Ectodermal cell (in vitro differentiated cells): ENCODE data around the gene TMEM135. TPM values are rescaled to one million over a fixed set of nuclear protein-coding genes. Genes with fewer than 3 reads are reported as not detected.
A peak's percentile ranks its signal among the peaks of the same experiment; 100 is the strongest.
"Not testable (repeated sequence)": the region's sequence is repeated elsewhere in the genome, so short reads cannot be mapped to it uniquely, and the experiment has no call there.

Experiments used
- H3K27ac ChIP-seq: 2 replicates; pipeline ENCODE4 v1.7.0; 2013; ENCODE audit warnings: mild to moderate bottlenecking, low read depth, low read length; ENCODE audit not compliant: insufficient read depth, poor library complexity, severe bottlenecking
- H3K27me3 ChIP-seq: 2 replicates; pipeline ENCODE4 v1.7.0; 2013; ENCODE audit warnings: mild to moderate bottlenecking, low read length; ENCODE audit not compliant: insufficient read depth, control insufficient read depth, poor library complexity, severe bottlenecking
- H3K36me3 ChIP-seq: one replicate; pipeline ENCODE4 v1.7.0; 2013; ENCODE audit warnings: low read length; ENCODE audit not compliant: control insufficient read depth, insufficient read depth
- H3K4me1 ChIP-seq: one replicate; pipeline ENCODE4 v1.7.0; 2013; ENCODE audit warnings: low read length; ENCODE audit not compliant: control insufficient read depth, insufficient read depth
- H3K4me3 ChIP-seq: 2 replicates; pipeline ENCODE4 v1.7.0; 2013; ENCODE audit warnings: low read depth, low read length, control low read depth; ENCODE audit not compliant: insufficient read depth
- H3K9me3 ChIP-seq: 2 replicates; pipeline ENCODE4 v1.7.0; 2013; ENCODE audit warnings: mild to moderate bottlenecking, low read length, moderate library complexity; ENCODE audit not compliant: control insufficient read depth
- WGBS, 2 experiments: methylation state at CpG; one replicate each; pipeline ENCODE4 v1.1.7; 2013; ENCODE audit warnings: missing lambda C conversion rate in 2 of 2; 5-methylcytosine and 5-hydroxymethylcytosine counted together
- polyA plus RNA-seq, 4 experiments: library from polyadenylated mRNA; stranded (reverse); fragments of 50-300 nt; gene quantifications; one replicate each; pipeline ENCODE4 v1.2.3, GENCODE V29; 2013

Gene TMEM135
- polyA plus RNA-seq (2013, experiment 1 of 4) = 25.6 TPM
- 35.8 TPM for polyA plus RNA-seq (2013, experiment 2 of 4)
- 23.9 TPM for polyA plus RNA-seq (2013, experiment 3 of 4)
- 23.2 TPM for polyA plus RNA-seq (2013, experiment 4 of 4)

- peak within 1 kb of the TSS; percentile 84 for H3K27ac ChIP-seq
- WGBS, 2 experiments = 0% methylated on average over 66 of the region's 66 CpGs
- H3K4me3 ChIP-seq = peak within 1 kb of the TSS; percentile 77
- no peaks in the 10 kb centered on the region for H3K36me3 ChIP-seq
- no peaks in the 10 kb centered on the region for H3K27me3 ChIP-seq
- H3K4me1 ChIP-seq = no peaks in the 10 kb centered on the region
- H3K9me3 ChIP-seq = no peaks in the 10 kb centered on the region
Observed at GRCh38 chr11:87037450-87038234, at the start of gene TMEM135. TMEM135 (plus strand) TSS chr11:87037934; CDS start chr11:87038046, 112 bp downstream.

- no peaks in the 10 kb centered on the region for H3K36me3 ChIP-seq
- 86 to 100% methylated on average over 1 to 3 of the region's 4 CpGs for WGBS, 2 experiments
- no peaks in the 10 kb centered on the region for H3K9me3 ChIP-seq
- H3K27me3 ChIP-seq = no peaks in the 10 kb centered on the region
- no peak overlapping the region for H3K4me3 ChIP-seq
- H3K27ac ChIP-seq = no peak overlapping the region
- H3K4me1 ChIP-seq = no peaks in the 10 kb centered on the region
Observed at GRCh38 chr11:86988351-86988881, 49.3 kb upstream of the TMEM135 start.

GRCh38 chr11:86990031-86990430 is 47.7 kb upstream of the TMEM135 start:
- Histone ChIP-seq H3K27ac (no peak overlapping the region), H3K36me3 (no peaks in the 10 kb centered on the region), H3K4me1 (no peaks in the 10 kb centered on the region), H3K9me3 (no peaks in the 10 kb centered on the region), H3K4me3 (no peak overlapping the region), H3K27me3 (no peaks in the 10 kb centered on the region)
- 57 to 58% methylated on average over 1 of the region's 1 CpG for WGBS, 2 experiments

GRCh38 chr11:86990515-86990914 is 47.2 kb upstream of the TMEM135 start:
- no peaks in the 10 kb centered on the region for H3K27me3 ChIP-seq
- H3K27ac ChIP-seq = no peak overlapping the region
- no peaks in the 10 kb centered on the region for H3K9me3 ChIP-seq
- H3K4me3 ChIP-seq = no peak overlapping the region
- 9 to 22% methylated on average over 3 of the region's 3 CpGs for WGBS, 2 experiments
- no peaks in the 10 kb centered on the region for H3K36me3 ChIP-seq
- no peaks in the 10 kb centered on the region for H3K4me1 ChIP-seq

- no peak overlapping the region for H3K4me3 ChIP-seq
- no peaks in the 10 kb centered on the region for H3K36me3 ChIP-seq
- no peaks in the 10 kb centered on the region for H3K27me3 ChIP-seq
- no peaks in the 10 kb centered on the region for H3K9me3 ChIP-seq
- 81 to 83% methylated on average over 5 of the region's 5 CpGs for WGBS, 2 experiments
- no peaks in the 10 kb centered on the region for H3K4me1 ChIP-seq
- H3K27ac ChIP-seq = no peak overlapping the region
Observed at GRCh38 chr11:86991341-86991740, 46.4 kb upstream of the TMEM135 start.

GRCh38 chr11:86992340-86992739 is 45.4 kb upstream of the TMEM135 start:
- WGBS, 2 experiments = 93 to 96% methylated on average over 4 of the region's 4 CpGs
- H3K4me3 ChIP-seq, H3K36me3 ChIP-seq, H3K9me3 ChIP-seq, H3K27ac ChIP-seq, H3K27me3 ChIP-seq, H3K4me1 ChIP-seq: not testable (repeated sequence)

GRCh38 chr11:86993031-86993430 is 44.7 kb upstream of the TMEM135 start:
- H3K9me3 ChIP-seq = no peaks in the 10 kb centered on the region
- no peaks in the 10 kb centered on the region for H3K4me1 ChIP-seq
- WGBS, 2 experiments = 95 to 100% methylated on average over 3 of the region's 3 CpGs
- no peak overlapping the region for H3K27ac ChIP-seq
- no peaks in the 10 kb centered on the region for H3K36me3 ChIP-seq
- no peak overlapping the region for H3K4me3 ChIP-seq
- H3K27me3 ChIP-seq = no peaks in the 10 kb centered on the region

- Histone ChIP-seq H3K36me3 (no peaks in the 10 kb centered on the region), H3K4me1 (peaks cover 10% of the 10 kb centered on the region), H3K4me3 (no peak overlapping the region), H3K27me3 (no peaks in the 10 kb centered on the region), H3K9me3 (no peaks in the 10 kb centered on the region), H3K27ac (no peak overlapping the region)
- 82 to 93% methylated on average over 1 of the region's 1 CpG for WGBS, 2 experiments
Observed at GRCh38 chr11:86996953-86997570, 40.7 kb upstream of the TMEM135 start.

GRCh38 chr11:86999388-86999787 is 38.3 kb upstream of the TMEM135 start:
- WGBS, 2 experiments = 88 to 93% methylated on average over 1 of the region's 1 CpG
- no peaks in the 10 kb centered on the region for H3K27me3 ChIP-seq
- H3K27ac ChIP-seq = no peak overlapping the region
- H3K36me3 ChIP-seq = no peaks in the 10 kb centered on the region
- no peaks in the 10 kb centered on the region for H3K9me3 ChIP-seq
- no peak overlapping the region for H3K4me3 ChIP-seq
- H3K4me1 ChIP-seq = peaks cover 10% of the 10 kb centered on the region
